Activated T-cell treated with anti-CD3 and anti-CD28 coated beads, Interleukin-2, amount 50 U/mL, for 1 hour (primary cell): ENCODE measurements around the gene PRKN.
"Not testable (repeated sequence)": the region's sequence is repeated elsewhere in the genome, so short reads cannot be mapped to it uniquely, and the experiment has no call there.

Experiments used
- DNase-seq: peaks from one replicate; pipeline ENCODE4 v3.0.0-alpha.2; 2020

Gene PRKN

DNA sequence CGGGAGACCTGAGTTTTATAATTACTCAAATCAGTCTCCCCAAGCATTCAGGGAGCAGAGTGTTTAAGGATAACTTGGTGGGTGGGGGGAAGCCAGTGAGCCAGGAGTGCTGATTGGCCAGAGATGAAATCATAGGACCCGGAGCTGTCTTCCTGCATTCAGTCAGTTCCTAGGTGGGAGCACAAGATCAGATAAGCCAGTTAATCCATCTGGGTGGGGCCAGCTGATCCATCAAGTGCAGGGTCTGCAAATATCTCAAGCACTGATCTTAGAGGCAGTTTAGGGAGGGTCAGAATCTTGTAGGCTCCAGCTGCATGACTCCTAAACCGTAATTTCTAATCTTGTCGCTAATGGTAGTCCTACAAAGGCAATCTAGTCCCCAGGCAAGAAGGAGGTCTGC is 196.2 kb downstream of the PRKN start:
- not testable (repeated sequence) for DNase-seq

GRCh38 chr6:162528538-162528937 is 199.0 kb downstream of the PRKN start:
- DNase-seq: no peak

DNA sequence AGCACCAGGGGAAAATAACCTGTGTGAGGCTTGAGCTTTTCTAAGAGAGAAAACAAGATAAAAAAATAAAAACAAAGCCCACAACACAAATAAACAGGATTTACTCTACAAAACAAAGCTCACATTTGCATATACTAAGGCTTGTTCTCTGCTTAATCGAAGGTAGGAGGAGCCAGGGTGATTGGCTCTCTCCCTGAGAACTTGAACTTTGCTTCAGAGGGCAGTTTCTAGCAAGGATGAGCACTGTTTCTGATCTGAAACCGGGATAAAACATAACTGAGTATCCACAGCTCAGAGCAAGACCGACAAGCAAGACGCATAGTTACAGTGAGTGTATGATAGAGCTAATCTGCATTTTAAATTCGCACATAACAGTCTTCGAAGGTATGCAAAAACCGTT is 200.6 kb downstream of the PRKN start:
- no peak for DNase-seq

GRCh38 chr6:162525181-162525580 is 202.4 kb downstream of the PRKN start:
- DNase-seq: no peak

DNA sequence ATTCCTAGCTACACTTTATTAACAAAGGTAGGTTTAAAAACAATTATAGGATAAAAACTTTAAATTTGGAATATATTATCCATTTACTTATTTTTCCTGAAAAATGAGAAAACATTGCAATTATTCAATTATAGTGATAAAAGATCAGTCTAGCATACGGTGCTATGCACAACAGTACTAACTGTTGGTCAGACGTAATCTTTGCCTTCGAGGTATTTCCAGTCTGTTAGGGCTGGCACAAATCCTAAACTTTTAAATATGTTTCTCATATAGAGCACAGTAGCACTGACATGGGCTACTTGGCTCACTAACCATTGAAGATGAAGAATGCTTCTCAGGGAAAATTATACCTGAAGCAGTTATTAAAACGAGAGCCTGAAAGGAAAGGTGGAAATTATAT is 214.8 kb downstream of the PRKN start:
- no peak for DNase-seq

GRCh38 chr6:162497389-162497788 is 230.2 kb downstream of the PRKN start:
- no peak for DNase-seq

DNA sequence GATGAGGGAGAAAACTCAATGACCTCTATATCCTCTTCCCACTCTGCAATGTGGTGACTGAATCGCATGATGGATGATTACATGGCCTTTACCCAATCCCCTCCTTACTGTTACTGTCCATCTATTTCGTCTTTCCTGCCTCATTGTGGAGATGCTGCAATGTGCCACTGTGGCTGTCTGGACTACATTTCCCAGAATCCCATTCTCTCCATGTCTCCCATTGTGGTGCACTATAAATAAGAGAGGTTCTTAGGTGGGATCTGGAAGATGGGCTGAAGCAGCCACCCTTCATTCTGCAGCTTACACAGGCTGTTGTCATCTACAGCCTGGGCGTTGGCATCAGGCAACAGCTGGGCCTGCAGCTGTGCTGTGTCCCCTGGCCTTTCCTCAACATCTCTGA is 233.6 kb downstream of the PRKN start:
- DNase-seq: no peak

- no peak for DNase-seq
Observed at GRCh38 chr6:162491637-162492036, 235.9 kb downstream of the PRKN start.

- no peak for DNase-seq
Observed at GRCh38 chr6:162489101-162489976, 238.2 kb downstream of the PRKN start.

GRCh38 chr6:162488444-162488843 is 239.1 kb downstream of the PRKN start:
- DNase-seq: no peak

DNA sequence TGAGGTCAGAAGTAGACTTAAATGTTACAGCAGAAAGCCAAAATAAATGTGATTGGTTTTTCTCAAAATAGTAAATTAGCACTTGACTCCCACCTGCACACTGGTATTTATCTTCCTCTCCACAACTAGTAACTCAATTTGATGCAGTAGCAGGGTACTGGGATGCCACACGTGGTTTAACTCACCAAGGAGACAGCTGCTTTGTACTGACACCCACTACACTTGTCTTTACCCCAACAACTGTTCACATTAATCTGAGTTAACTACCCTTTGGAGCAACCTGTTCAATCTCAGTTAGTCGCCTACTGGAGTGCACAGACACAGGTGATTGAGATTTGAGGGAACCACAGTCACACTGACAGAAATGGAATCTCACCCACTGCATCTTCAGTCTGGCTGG is 242.1 kb downstream of the PRKN start:
- no peak for DNase-seq

DNA sequence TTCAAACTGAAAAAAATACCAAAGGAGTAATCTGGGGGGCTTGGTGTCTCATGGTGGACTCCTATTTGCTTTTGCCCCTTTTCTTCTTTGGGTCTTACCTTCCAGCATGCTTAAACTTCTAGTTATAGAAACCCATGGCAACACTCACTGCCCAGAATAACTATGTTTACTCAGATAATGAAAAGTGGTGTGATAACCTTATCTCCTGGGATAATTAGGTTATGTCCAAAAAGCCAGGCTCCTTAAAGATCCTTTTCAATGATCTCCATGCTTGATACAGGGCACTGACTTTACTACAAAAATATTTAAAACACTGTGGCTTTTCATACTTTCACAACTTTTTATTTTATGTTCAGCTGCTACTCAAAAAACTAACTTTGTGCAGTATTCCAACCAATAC is 245.6 kb downstream of the PRKN start:
- DNase-seq: no peak

- DNase-seq: no peak
Observed at GRCh38 chr6:162481320-162481719, 246.2 kb downstream of the PRKN start.

DNA sequence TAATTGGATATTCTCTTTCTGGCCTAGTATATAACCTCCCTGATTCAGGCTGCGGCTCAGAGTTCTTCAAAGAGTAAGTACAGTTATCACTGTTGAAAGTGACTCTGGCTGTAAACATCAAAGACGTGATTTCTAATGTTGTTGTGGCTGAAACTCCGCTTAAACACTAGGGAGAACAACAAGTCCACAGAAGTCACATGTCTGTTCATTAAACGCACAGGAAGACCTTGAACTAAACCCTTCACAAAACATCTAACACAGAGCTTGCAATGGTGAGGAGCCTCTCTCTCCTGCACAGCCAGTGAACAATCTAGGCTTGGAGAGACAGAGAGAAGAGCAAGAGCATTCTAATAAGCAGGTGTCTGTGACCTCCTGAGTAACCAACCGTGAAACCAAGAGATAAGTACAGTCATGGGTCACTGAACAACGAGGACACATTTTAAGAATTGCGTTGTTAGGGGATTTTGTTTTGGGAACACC is 249.3 kb downstream of the PRKN start:
- DNase-seq: no peak

DNA sequence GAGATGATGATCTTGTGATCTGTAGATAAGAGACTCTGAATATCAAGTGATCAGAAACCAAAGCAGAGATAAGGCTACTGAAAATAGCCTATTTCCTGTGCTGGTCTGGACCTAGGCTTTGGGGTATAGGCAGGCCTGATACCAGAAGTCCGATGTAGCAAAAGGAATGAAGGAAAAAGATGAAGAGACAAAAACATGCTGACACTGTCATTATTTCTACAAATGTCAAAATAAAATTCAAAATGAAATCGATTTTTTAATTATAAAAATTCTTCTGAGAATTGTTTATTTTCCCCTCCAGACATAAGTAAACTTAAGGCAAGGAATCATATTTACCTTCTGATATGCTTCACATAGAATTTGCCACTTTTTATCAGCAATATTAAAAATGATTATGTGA is 252.8 kb downstream of the PRKN start:
- no peak for DNase-seq

DNA sequence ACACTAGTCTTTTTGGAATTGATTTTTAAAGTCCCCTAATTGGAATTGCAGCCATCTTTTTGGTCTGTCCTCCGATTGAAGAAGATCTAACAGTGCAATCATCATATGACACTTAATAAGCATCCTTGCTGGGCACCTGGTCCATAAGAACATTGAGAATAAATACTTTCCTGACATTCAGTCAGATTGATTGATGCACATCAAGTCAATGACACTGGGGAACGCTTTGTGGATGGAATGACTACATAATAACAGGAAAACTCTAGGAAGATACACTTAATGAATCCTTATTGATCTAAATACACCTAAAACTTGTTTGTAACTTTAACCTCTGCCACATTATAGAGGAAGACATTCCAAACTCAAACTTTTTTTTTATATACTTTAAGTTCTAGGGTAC is 255.7 kb downstream of the PRKN start:
- no peak for DNase-seq

DNA sequence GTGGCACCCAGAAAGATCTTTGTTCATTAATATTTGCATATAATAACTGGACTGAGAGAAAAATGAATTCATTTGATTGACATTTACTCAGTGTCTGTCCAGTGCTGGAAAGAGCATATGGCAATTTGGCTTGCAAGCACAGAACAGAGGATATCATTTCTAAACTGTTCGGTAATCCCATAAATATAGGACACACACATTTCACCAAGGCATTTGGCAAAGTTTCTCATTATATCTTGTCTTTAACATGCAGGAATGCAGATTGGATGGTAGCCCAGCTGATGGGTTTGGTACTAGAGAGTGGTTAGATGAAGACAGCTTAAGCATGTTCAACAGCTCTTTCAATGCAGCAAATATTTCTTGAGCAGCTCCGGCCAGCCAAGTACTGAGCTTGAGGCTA is 259.2 kb downstream of the PRKN start:
- DNase-seq: no peak

DNA sequence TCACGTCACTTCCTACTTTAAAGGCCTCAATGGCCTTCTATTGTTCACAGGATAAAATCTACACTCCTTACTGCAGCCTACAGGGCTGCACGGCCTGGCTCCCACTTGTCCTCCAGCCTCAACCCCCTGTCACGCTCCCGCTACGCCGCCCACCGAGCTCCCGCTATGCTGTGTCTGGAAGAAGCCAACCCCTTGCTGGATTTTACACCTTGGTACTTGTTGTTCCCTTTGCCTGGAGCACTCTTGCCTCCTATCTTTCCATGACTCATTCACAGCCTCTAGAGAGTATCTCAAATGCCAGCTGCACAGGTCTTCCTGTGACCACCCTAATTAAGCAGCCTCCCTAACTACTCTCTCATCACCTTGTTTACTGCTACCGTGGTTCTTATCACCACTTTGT is 259.9 kb downstream of the PRKN start:
- no peak for DNase-seq

- DNase-seq: no peak
Observed at GRCh38 chr6:162463576-162463975, 264.0 kb downstream of the PRKN start.

GRCh38 chr6:162459985-162460384 is 267.6 kb downstream of the PRKN start:
- no peak for DNase-seq

- no peak for DNase-seq
Observed at GRCh38 chr6:162450358-162450757, 277.2 kb downstream of the PRKN start.

DNA sequence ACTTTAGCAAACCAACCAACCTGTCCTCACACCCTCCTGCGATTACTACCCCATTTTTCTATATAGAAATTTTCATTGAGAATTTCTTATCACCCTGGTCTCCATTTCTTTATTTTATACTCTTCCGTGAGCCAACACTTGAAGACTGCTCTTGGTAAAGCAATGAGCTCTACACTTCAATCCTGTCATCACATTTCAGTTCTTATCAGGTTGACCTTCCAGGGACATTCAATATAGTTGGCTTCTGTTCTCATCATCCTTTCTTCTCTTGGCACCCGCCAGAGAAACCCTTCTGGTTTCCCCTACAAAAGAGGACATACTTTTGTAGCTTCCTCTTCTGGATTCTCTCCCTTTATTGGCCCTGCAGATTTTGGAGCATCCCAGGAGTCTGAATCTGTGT is 279.3 kb downstream of the PRKN start:
- DNase-seq: no peak

GRCh38 chr6:162443101-162443500 is 284.5 kb downstream of the PRKN start:
- DNase-seq: no peak

GRCh38 chr6:162442687-162443086 is 284.9 kb downstream of the PRKN start:
- no peak for DNase-seq

DNA sequence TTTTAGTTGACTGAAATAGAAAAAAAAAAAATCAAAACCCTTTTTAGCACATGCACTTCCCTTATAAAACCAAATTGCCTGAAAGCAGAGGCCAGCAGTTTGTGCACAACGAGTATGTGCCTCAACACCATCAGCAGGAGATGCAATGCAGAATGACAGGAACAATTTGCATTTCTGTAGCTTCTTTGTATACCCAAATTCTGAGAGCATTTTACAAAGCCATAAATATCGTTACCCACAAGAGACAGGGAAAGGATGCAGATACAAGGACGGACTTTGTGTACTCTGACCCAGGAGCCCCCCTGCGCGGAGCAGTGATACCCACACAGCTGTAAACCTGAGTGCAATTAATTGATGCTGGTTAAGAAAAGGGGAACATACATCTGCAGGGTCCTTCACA is 285.6 kb downstream of the PRKN start:
- no peak for DNase-seq
